Keratinocyte (primary cell): Measurements from ENCODE around the gene ZBTB14. TPM values are rescaled to one million over a fixed set of nuclear protein-coding genes. Genes with fewer than 3 reads are reported as not detected.

ENCODE experiments used
- DNase-seq: peaks from one replicate; pipeline ENCODE4 v3.0.0-alpha.2; 2011; ENCODE audit warnings: low read depth, missing footprints, low spot score
- FAIRE-seq: peaks from 2 replicates; lab custom pipeline; 2011; peaks lifted over from hg19 to GRCh38; lab: Jason Lieb, UNC
- H2AFZ ChIP-seq: 2 replicates; pipeline ENCODE4 v1.6.0; 2012; ENCODE audit warnings: low read length, control low read depth, inconsistent platforms; ENCODE audit not compliant: control insufficient read depth
- H3K27ac ChIP-seq: 2 replicates; pipeline ENCODE4 v1.5.1; 2011; ENCODE audit warnings: low read length; ENCODE audit not compliant: control insufficient read depth, insufficient read depth
- H3K27me3 ChIP-seq: 3 replicates; pipeline ENCODE4 v1.6.0; 2011; ENCODE audit warnings: low read length; ENCODE audit not compliant: control insufficient read depth, insufficient read depth; ENCODE audit errors: extremely low read depth
- H3K36me3 ChIP-seq, 2 experiments: 2 replicates in 1 of 2; 3 replicates in 1 of 2; pipeline ENCODE4 v1.5.1; 2011; ENCODE audit warnings: low read length in 2 of 2, mild to moderate bottlenecking in 1 of 2; ENCODE audit not compliant: control insufficient read depth in 2 of 2, insufficient read depth in 2 of 2; ENCODE audit errors: extremely low read depth in 1 of 2
- H3K4me1 ChIP-seq: 3 replicates; pipeline ENCODE4 v1.5.1; 2011; ENCODE audit warnings: low read length; ENCODE audit not compliant: control insufficient read depth, insufficient read depth; ENCODE audit errors: extremely low read depth
- H3K4me2 ChIP-seq: 3 replicates; pipeline ENCODE4 v1.6.0; 2011; ENCODE audit warnings: low read depth, low read length; ENCODE audit not compliant: control insufficient read depth, insufficient read depth; ENCODE audit errors: extremely low read depth
- H3K4me3 ChIP-seq, 3 experiments: fragments of 200-600 bp in 1 of 3; sonication (generic) in 1 of 3; 2 replicates in 2 of 3; 3 replicates in 1 of 3; pipeline ENCODE4 v1.5.1; 2011 to 2016; ENCODE audit warnings: low read length in 3 of 3, mild to moderate bottlenecking in 3 of 3, control low read depth in 2 of 3, inconsistent platforms in 1 of 3, low read depth in 1 of 3, mixed read lengths in 1 of 3, mixed run types in 1 of 3, moderate library complexity in 1 of 3; ENCODE audit not compliant: control insufficient read depth in 2 of 3, insufficient read depth in 2 of 3; ENCODE audit errors: extremely low read depth in 1 of 3
- H3K79me2 ChIP-seq: 2 replicates; pipeline ENCODE4 v1.6.0; 2012; ENCODE audit warnings: low read length; ENCODE audit not compliant: control insufficient read depth, insufficient read depth
- H3K9ac ChIP-seq: 3 replicates; pipeline ENCODE4 v1.6.0; 2011; ENCODE audit warnings: low read length; ENCODE audit not compliant: control insufficient read depth, insufficient read depth; ENCODE audit errors: extremely low read depth
- H3K9me1 ChIP-seq: 3 replicates; pipeline ENCODE4 v1.6.0; 2011; ENCODE audit warnings: low read length; ENCODE audit not compliant: control insufficient read depth, insufficient read depth; ENCODE audit errors: extremely low read depth
- H3K9me3 ChIP-seq: 2 replicates; pipeline ENCODE4 v1.5.1; 2012; ENCODE audit warnings: low read depth, low read length; ENCODE audit not compliant: control insufficient read depth
- H4K20me1 ChIP-seq: 3 replicates; pipeline ENCODE4 v1.6.0; 2011; ENCODE audit warnings: low read length; ENCODE audit not compliant: control insufficient read depth, insufficient read depth; ENCODE audit errors: extremely low read depth
- EZH2 ChIP-seq: IDR thresholded peaks from one replicate; pipeline ENCODE4 v1.6.1; 2012; ENCODE audit warnings: inconsistent platforms, mild to moderate bottlenecking, low read length, moderate library complexity
- dilution Hi-C: fragments of 300-500 bp; cut with MboI; formaldehyde crosslinking; loops from one replicate; pipeline ENCODE4 v1.7.0; 2020; ENCODE audit warnings: low sequenced_read_pairs; ENCODE audit not compliant: extremely low pct_ligation_motif_present
- polyA plus RNA-seq, 5 experiments: library from polyadenylated mRNA; depleted of rRNA in 3 of 5; stranded (reverse) in 3 of 5; stranded (forward) in 1 of 5; unstranded in 1 of 5; fragments of >200 nt; gene quantifications; 1 replicate in 1 of 5; 2 replicates in 3 of 5; 3 replicates in 1 of 5; pipeline versions ENCODE4 v1.2.1 to v1.2.3, GENCODE V29; 2011 to 2012; ENCODE audit warnings: missing spikeins in 2 of 5, low read depth in 1 of 5, low replicate concordance in 1 of 5
- TF ChIP-seq, protein P1 (sequence below), 3 experiments: IDR thresholded peaks in 1 of 3; conservative IDR thresholded peaks in 1 of 3; optimal IDR thresholded peaks in 1 of 3; 2 replicates in 2 of 3; 3 replicates in 1 of 3; pipeline versions ENCODE3 to v1.5.1; 2011; ENCODE audit warnings: low read length in 3 of 3, mild to moderate bottlenecking in 3 of 3, moderate library complexity in 2 of 3, control low read depth in 1 of 3, inconsistent platforms in 1 of 3; ENCODE audit not compliant: insufficient read depth in 2 of 3; ENCODE audit errors: extremely low read depth in 1 of 3

The ZBTB14 gene
- polyA plus RNA-seq, 1 donor (not counting 4 experiments of a cell fraction or from before 2014, with no cell fraction given): 9.1 TPM

- Histone ChIP-seq H3K4me3 (no peak overlapping the region), H3K9me1 (no peaks in the 10 kb centered on the region), H3K27ac (no peak overlapping the region), H3K36me3 (peaks cover 0 to 1% of the 10 kb centered on the region in 2 experiments), H3K4me1 (peaks cover 3% of the 10 kb centered on the region), H3K9me3 (no peaks in the 10 kb centered on the region), H3K9ac (no peak overlapping the region), H2AFZ (no peak overlapping the region), H4K20me1 (no peaks in the 10 kb centered on the region), H3K79me2 (no peaks in the 10 kb centered on the region), H3K27me3 (peaks cover 8% of the 10 kb centered on the region), H3K4me2 (no peak overlapping the region)
- no peak for TF ChIP-seq EZH2
- TF ChIP-seq, protein P1, sequence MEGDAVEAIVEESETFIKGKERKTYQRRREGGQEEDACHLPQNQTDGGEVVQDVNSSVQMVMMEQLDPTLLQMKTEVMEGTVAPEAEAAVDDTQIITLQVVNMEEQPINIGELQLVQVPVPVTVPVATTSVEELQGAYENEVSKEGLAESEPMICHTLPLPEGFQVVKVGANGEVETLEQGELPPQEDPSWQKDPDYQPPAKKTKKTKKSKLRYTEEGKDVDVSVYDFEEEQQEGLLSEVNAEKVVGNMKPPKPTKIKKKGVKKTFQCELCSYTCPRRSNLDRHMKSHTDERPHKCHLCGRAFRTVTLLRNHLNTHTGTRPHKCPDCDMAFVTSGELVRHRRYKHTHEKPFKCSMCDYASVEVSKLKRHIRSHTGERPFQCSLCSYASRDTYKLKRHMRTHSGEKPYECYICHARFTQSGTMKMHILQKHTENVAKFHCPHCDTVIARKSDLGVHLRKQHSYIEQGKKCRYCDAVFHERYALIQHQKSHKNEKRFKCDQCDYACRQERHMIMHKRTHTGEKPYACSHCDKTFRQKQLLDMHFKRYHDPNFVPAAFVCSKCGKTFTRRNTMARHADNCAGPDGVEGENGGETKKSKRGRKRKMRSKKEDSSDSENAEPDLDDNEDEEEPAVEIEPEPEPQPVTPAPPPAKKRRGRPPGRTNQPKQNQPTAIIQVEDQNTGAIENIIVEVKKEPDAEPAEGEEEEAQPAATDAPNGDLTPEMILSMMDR (optimal IDR thresholded peaks at IDR 0.05 in 1 of 3, IDR thresholded peaks at IDR 0.05 in 1 of 3, conservative IDR thresholded peaks at IDR 0.05 in 1 of 3; ENCODE audit: extremely low read depth in 1 of 3, insufficient read depth in 2 of 3, low read length in 3 of 3): no peak
- FAIRE-seq: no peak
- dilution Hi-C loops: no loop called here
- no peak for DNase-seq
Observed at GRCh38 chr18:5297597-5297996, 2.1 kb upstream of the ZBTB14 start.

DNA sequence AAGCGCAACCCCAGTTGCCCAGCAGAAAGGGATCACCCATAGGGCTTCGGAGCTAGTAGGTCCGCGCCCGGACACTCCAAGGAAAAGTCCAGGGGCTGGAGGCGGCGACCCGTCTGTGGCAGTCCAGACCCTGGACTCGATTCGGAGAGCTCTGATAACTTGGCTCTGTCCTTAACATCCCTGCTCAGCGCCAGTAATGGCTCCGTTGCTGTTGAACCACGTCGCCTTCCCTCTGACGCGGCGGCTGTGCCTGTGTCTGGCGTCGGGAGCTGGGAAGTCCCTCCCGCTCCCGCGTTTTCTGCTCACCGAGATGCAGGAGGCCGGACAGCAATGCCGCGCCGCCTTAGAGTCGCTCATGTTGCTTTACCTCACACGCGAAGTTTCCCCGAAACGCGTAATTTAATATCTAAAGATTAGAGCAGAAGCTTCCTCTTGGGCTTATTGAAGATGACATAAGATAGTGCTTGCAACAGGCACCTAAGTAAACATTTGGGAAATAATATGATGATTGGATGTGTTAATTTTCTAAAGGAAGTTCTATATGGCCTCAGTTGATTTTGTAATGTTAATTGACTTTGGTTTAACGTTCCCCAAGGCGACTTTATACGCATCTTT lies 1.3 kb upstream of the ZBTB14 start:
- Histone ChIP-seq H3K79me2 (no peaks in the 10 kb centered on the region), H3K4me2 (peak overlapping the region; percentile 86), H3K27ac (peak overlapping the region; percentile 68), H3K9ac (peak overlapping the region; percentile 78), H3K27me3 (peaks cover 7% of the 10 kb centered on the region), H3K9me3 (no peaks in the 10 kb centered on the region), H3K36me3 (peaks cover 0 to 3% of the 10 kb centered on the region in 2 experiments), H4K20me1 (no peaks in the 10 kb centered on the region), H3K9me1 (no peaks in the 10 kb centered on the region), H3K4me1 (peaks cover 3% of the 10 kb centered on the region), H2AFZ (peak overlapping the region; percentile 97), H3K4me3 (peak overlapping the region; percentile 62 to 84 (median 78))
- dilution Hi-C loops: no loop called here
- TF ChIP-seq, protein P1 (optimal IDR thresholded peaks at IDR 0.05 in 1 of 3, IDR thresholded peaks at IDR 0.05 in 1 of 3, conservative IDR thresholded peaks at IDR 0.05 in 1 of 3; ENCODE audit: extremely low read depth in 1 of 3, insufficient read depth in 2 of 3, low read length in 3 of 3): no peak
- TF ChIP-seq EZH2: no peak
- DNase-seq (no peak), FAIRE-seq (no peak)
